ENCODE data around the gene ECM2. TPM values are rescaled to one million over a fixed set of nuclear protein-coding genes. Genes with fewer than 3 reads are reported as not detected.

The ECM2 gene
- total and polyA plus RNA-seq, 12 donors, result 3.8 to 22.0 (median 8.3) TPM

- H3K4me3 ChIP-seq, result no peak overlapping the region
- DNase-seq, result peak in 2 of 7 donors; percentile 33 to 47
- WGBS, 4 donors, result 67 to 79% (median 71%) methylated on average over 3 of the region's 3 CpGs
- no peaks in the 10 kb centered on the region for H3K36me3 ChIP-seq (replicated peaks in 1 of 2)
- peak overlapping the region in 2 of 5 donors; percentile 50 to 53 for H3K27ac ChIP-seq
- TF ChIP-seq POLR2A (IDR thresholded peaks at IDR 0.05) (no peak), CTCF (IDR thresholded peaks at IDR 0.05) (no peak)
- intact Hi-C loops (cut with DNase I), result no loop called here
- H3K4me1 ChIP-seq (replicated peaks in 1 of 2), result peaks cover 0 to 9% of the 10 kb centered on the region in 2 donors
- no peaks in the 10 kb centered on the region for H3K27me3 ChIP-seq
- no peaks in the 10 kb centered on the region for H3K9me3 ChIP-seq (replicated peaks in 1 of 3)
Observed at GRCh38 chr9:92506184-92506857, 29.5 kb downstream of the ECM2 start.

- H3K9me3 ChIP-seq (replicated peaks in 1 of 3), result no peaks in the 10 kb centered on the region
- no peak overlapping the region for H3K27ac ChIP-seq
- H3K27me3 ChIP-seq, result no peaks in the 10 kb centered on the region
- peaks cover 0 to 9% of the 10 kb centered on the region in 2 donors for H3K4me1 ChIP-seq (replicated peaks in 1 of 2)
- no peak overlapping the region for H3K4me3 ChIP-seq
- 90 to 100% (median 93%) methylated on average over 2 of the region's 2 CpGs for WGBS, 4 donors
- no peak for TF ChIP-seq CTCF (IDR thresholded peaks at IDR 0.05)
- TF ChIP-seq POLR2A (IDR thresholded peaks at IDR 0.05), result no peak
- no peak for DNase-seq
- no peaks in the 10 kb centered on the region for H3K36me3 ChIP-seq (replicated peaks in 1 of 2)
- intact Hi-C loops (cut with DNase I), result no loop called here
Observed at GRCh38 chr9:92504881-92505280, 30.9 kb downstream of the ECM2 start.

GRCh38 chr9:92503156-92503555 lies 32.6 kb downstream of the ECM2 start:
- peaks cover 0 to 9% of the 10 kb centered on the region in 2 donors for H3K4me1 ChIP-seq (replicated peaks in 1 of 2)
- H3K27me3 ChIP-seq, result no peaks in the 10 kb centered on the region
- no peak overlapping the region for H3K27ac ChIP-seq
- no peaks in the 10 kb centered on the region for H3K36me3 ChIP-seq (replicated peaks in 1 of 2)
- no peaks in the 10 kb centered on the region for H3K9me3 ChIP-seq (replicated peaks in 1 of 3)
- no peak for DNase-seq
- no peak overlapping the region for H3K4me3 ChIP-seq
- TF ChIP-seq CTCF (IDR thresholded peaks at IDR 0.05), result no peak
- TF ChIP-seq POLR2A (IDR thresholded peaks at IDR 0.05), result no peak
- intact Hi-C loops (cut with DNase I), result no loop called here
- WGBS, 4 donors, result 86 to 97% (median 89%) methylated on average over 2 of the region's 2 CpGs

- TF ChIP-seq POLR2A (IDR thresholded peaks at IDR 0.05), result no peak
- TF ChIP-seq CTCF (IDR thresholded peaks at IDR 0.05), result peak; percentile 20 to 48 (median 32)
- H3K9me3 ChIP-seq (replicated peaks in 1 of 3), result no peaks in the 10 kb centered on the region
- DNase-seq, result peak in 6 of 7 donors; percentile 25 to 69 (median 43)
- H3K36me3 ChIP-seq (replicated peaks in 1 of 2), result no peaks in the 10 kb centered on the region
- H3K4me3 ChIP-seq, result no peak overlapping the region
- WGBS, 4 donors, result 78 to 91% (median 84%) methylated on average over 4 to 5 of the region's 5 CpGs
- H3K27me3 ChIP-seq, result no peaks in the 10 kb centered on the region
- H3K4me1 ChIP-seq (replicated peaks in 1 of 2), result peaks cover 0 to 9% of the 10 kb centered on the region in 2 donors
- no peak overlapping the region for H3K27ac ChIP-seq
- intact Hi-C loops (cut with DNase I), result no loop called here
Observed at GRCh38 chr9:92501671-92502393, 34.0 kb downstream of the ECM2 start.

Measured in adrenal gland (tissue), 12 donors.